SK-N-SH (cell line): Measurements from ENCODE around the gene CYP26B1.

ENCODE experiments used
- CHD2 ChIP-seq: fragments of 150-350 bp; IDR thresholded peaks from 2 replicates; pipeline ENCODE4 v1.6.1; 2018; ENCODE audit warnings: low read length; ENCODE audit not compliant: partially characterized antibody
- MXI1 ChIP-seq: IDR thresholded peaks from 2 replicates; pipeline ENCODE4 v1.6.1; 2012; ENCODE audit warnings: mild to moderate bottlenecking, low read depth, low read length, improper control_type of control experiment
- POLR2AphosphoS5 ChIP-seq: IDR thresholded peaks from 2 replicates; pipeline ENCODE4 v1.6.1; 2012; ENCODE audit warnings: low read depth, low read length
- TAF1 ChIP-seq: IDR thresholded peaks from 2 replicates; pipeline ENCODE4 v1.6.1; 2012; ENCODE audit warnings: low read depth, mild to moderate bottlenecking, low read length, moderate library complexity, borderline replicate concordance
- TF ChIP-seq, protein P1 (sequence below): fragments of 200-600 bp; sonication (generic); IDR thresholded peaks from 2 replicates; pipeline ENCODE4 v1.6.1; 2017; ENCODE audit warnings: antibody characterized with exemption, mild to moderate bottlenecking, moderate library complexity
- TF ChIP-seq, protein P2 (sequence below): fragments of 150-350 bp; IDR thresholded peaks from 2 replicates; pipeline ENCODE4 v1.6.1; 2017; ENCODE audit warnings: antibody characterized with exemption, low read length, low read depth, borderline replicate concordance

DNA sequence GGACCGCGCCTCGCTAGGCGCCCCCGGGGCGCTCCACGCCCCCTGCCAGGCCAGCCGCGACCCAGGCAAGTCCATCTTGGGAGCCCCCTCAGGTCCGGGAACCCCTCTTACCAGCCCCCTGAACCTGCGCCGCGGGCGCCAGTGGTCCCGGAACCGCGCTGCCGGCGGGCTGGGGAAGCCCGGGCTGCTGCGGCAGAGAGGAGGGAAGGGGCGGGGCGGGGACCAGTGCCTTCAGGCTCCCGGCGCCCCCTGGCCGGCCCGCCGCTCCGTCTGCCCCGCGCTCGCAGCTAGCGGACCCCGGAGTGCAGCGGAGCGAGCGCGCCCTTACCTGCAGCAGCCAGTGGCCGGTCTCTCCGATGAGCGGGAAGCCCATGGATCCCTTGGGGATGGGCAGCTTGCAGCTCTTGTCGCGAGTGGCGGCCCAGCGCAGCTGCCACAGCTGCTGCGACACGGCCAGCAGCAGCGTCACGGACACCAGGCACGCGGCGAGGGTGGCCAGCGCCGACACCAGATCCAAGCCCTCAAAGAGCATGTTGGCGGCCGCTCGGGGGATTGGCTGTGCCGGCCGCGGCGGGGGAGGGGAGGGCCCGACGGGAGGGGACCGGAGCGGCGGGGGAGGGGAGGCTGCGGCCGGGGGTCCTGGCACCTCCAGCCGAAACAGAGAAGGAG, at the start of gene CYP26B1:
- TF ChIP-seq, protein P1, sequence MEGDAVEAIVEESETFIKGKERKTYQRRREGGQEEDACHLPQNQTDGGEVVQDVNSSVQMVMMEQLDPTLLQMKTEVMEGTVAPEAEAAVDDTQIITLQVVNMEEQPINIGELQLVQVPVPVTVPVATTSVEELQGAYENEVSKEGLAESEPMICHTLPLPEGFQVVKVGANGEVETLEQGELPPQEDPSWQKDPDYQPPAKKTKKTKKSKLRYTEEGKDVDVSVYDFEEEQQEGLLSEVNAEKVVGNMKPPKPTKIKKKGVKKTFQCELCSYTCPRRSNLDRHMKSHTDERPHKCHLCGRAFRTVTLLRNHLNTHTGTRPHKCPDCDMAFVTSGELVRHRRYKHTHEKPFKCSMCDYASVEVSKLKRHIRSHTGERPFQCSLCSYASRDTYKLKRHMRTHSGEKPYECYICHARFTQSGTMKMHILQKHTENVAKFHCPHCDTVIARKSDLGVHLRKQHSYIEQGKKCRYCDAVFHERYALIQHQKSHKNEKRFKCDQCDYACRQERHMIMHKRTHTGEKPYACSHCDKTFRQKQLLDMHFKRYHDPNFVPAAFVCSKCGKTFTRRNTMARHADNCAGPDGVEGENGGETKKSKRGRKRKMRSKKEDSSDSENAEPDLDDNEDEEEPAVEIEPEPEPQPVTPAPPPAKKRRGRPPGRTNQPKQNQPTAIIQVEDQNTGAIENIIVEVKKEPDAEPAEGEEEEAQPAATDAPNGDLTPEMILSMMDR: no peak
- TF ChIP-seq TAF1 (no peak), CHD2 (no peak), POLR2AphosphoS5 (no peak), MXI1 (no peak)
- TF ChIP-seq, protein P2, sequence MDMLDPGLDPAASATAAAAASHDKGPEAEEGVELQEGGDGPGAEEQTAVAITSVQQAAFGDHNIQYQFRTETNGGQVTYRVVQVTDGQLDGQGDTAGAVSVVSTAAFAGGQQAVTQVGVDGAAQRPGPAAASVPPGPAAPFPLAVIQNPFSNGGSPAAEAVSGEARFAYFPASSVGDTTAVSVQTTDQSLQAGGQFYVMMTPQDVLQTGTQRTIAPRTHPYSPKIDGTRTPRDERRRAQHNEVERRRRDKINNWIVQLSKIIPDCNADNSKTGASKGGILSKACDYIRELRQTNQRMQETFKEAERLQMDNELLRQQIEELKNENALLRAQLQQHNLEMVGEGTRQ: no peak
